ENCODE data around the gene HRK. TPM values are rescaled to one million over a fixed set of nuclear protein-coding genes. Genes with fewer than 3 reads are reported as not detected.

The HRK gene
- total and polyA plus RNA-seq, 3 experiments from 2014 or later, result not detected

- no peaks in the 10 kb centered on the region for H3K36me3 Mint-ChIP-seq
- H3K4me3 Mint-ChIP-seq, result no peak overlapping the region
- H3K4me1 Mint-ChIP-seq, result peaks cover 9 to 13% (median 11%) of the 10 kb centered on the region in 3 donors
- Histone ChIP-seq H3K4me3 (ENCODE audit: low read length) (no peak overlapping the region), H3K36me3 (ENCODE audit: insufficient read depth, low read length) (no peaks in the 10 kb centered on the region), H3K4me1 (ENCODE audit: insufficient read depth, low read length) (peaks cover 11% of the 10 kb centered on the region), H3K27ac (ENCODE audit: low read depth, low read length) (no peak overlapping the region), H3K27me3 (ENCODE audit: insufficient read depth, low read length, poor library complexity, severe bottlenecking) (peaks cover 14% of the 10 kb centered on the region), H3K9me3 (ENCODE audit: low read length) (no peaks in the 10 kb centered on the region)
- ChIA-PET CTCF (no interaction called here), POLR2A (no interaction called here)
- H3K27ac Mint-ChIP-seq, result no peak overlapping the region
- H3K27me3 Mint-ChIP-seq, result peaks cover 39 to 62% of the 10 kb centered on the region in 2 donors
- peaks cover 0 to 13% (median 5%) of the 10 kb centered on the region in 5 donors for H3K9me3 Mint-ChIP-seq
- DNase-seq, result no peak
Measured at GRCh38 chr12:116874324-116874995, 6.8 kb downstream of the HRK start.

- Mint-ChIP-seq H3K4me1 (no peaks in the 10 kb centered on the region), H3K36me3 (no peaks in the 10 kb centered on the region), H3K4me3 (no peak overlapping the region), H3K27me3 (peaks cover 17 to 26% of the 10 kb centered on the region in 2 donors), H3K27ac (no peak overlapping the region), H3K9me3 (peaks cover 0 to 13% (median 4%) of the 10 kb centered on the region in 5 donors)
- Histone ChIP-seq H3K4me1 (ENCODE audit: insufficient read depth, low read length) (no peaks in the 10 kb centered on the region), H3K4me3 (ENCODE audit: low read length) (no peak overlapping the region), H3K27me3 (ENCODE audit: insufficient read depth, low read length, poor library complexity, severe bottlenecking) (no peaks in the 10 kb centered on the region), H3K36me3 (ENCODE audit: insufficient read depth, low read length) (no peaks in the 10 kb centered on the region), H3K9me3 (ENCODE audit: low read length) (no peaks in the 10 kb centered on the region), H3K27ac (ENCODE audit: low read depth, low read length) (no peak overlapping the region)
- ChIA-PET CTCF (no interaction called here), POLR2A (no interaction called here)
- DNase-seq, result no peak
Measured at GRCh38 chr12:116870306-116870705, 10.9 kb downstream of the HRK start.

GRCh38 chr12:116867523-116867922 is 13.7 kb downstream of the HRK start:
- H3K4me3 ChIP-seq (ENCODE audit: low read length), result no peak overlapping the region
- Mint-ChIP-seq H3K4me1 (no peaks in the 10 kb centered on the region), H3K27ac (no peak overlapping the region), H3K9me3 (no peaks in the 10 kb centered on the region), H3K36me3 (no peaks in the 10 kb centered on the region), H3K27me3 (peaks cover 6 to 20% of the 10 kb centered on the region in 2 donors), H3K4me3 (no peak overlapping the region)
- H3K36me3 ChIP-seq (ENCODE audit: insufficient read depth, low read length), result no peaks in the 10 kb centered on the region
- ChIA-PET POLR2A (no interaction called here), CTCF (no interaction called here)
- DNase-seq, result no peak
- no peaks in the 10 kb centered on the region for H3K27me3 ChIP-seq (ENCODE audit: insufficient read depth, low read length, poor library complexity, severe bottlenecking)
- H3K27ac ChIP-seq (ENCODE audit: low read depth, low read length), result no peak overlapping the region
- H3K9me3 ChIP-seq (ENCODE audit: low read length), result no peaks in the 10 kb centered on the region
- H3K4me1 ChIP-seq (ENCODE audit: insufficient read depth, low read length), result no peaks in the 10 kb centered on the region

GRCh38 chr12:116864371-116865160 is 16.7 kb downstream of the HRK start:
- H3K27me3 Mint-ChIP-seq, result peaks cover 13 to 33% of the 10 kb centered on the region in 2 donors
- no peaks in the 10 kb centered on the region for H3K9me3 ChIP-seq (ENCODE audit: low read length)
- POLR2A ChIA-PET, result no interaction called here
- H3K9me3 Mint-ChIP-seq, result no peaks in the 10 kb centered on the region
- no peak overlapping the region for H3K27ac Mint-ChIP-seq
- H3K27ac ChIP-seq (ENCODE audit: low read depth, low read length), result no peak overlapping the region
- H3K27me3 ChIP-seq (ENCODE audit: insufficient read depth, low read length, poor library complexity, severe bottlenecking), result no peaks in the 10 kb centered on the region
- CTCF ChIA-PET, result no interaction called here
- H3K4me1 ChIP-seq (ENCODE audit: insufficient read depth, low read length), result peaks cover 5% of the 10 kb centered on the region
- no peaks in the 10 kb centered on the region for H3K36me3 ChIP-seq (ENCODE audit: insufficient read depth, low read length)
- no peak for DNase-seq
- no peak overlapping the region for H3K4me3 Mint-ChIP-seq
- H3K4me3 ChIP-seq (ENCODE audit: low read length), result no peak overlapping the region
- peaks cover 0 to 17% (median 13%) of the 10 kb centered on the region in 3 donors for H3K4me1 Mint-ChIP-seq
- no peaks in the 10 kb centered on the region for H3K36me3 Mint-ChIP-seq

GRCh38 chr12:116863275-116863767 is 17.9 kb downstream of the HRK start:
- H3K4me1 Mint-ChIP-seq, result peaks cover 0 to 22% (median 13%) of the 10 kb centered on the region in 3 donors
- H3K27ac Mint-ChIP-seq, result no peak overlapping the region
- Histone ChIP-seq H3K9me3 (ENCODE audit: low read length) (no peaks in the 10 kb centered on the region), H3K27me3 (ENCODE audit: insufficient read depth, low read length, poor library complexity, severe bottlenecking) (no peaks in the 10 kb centered on the region), H3K4me3 (ENCODE audit: low read length) (no peak overlapping the region), H3K4me1 (ENCODE audit: insufficient read depth, low read length) (peaks cover 5% of the 10 kb centered on the region), H3K27ac (ENCODE audit: low read depth, low read length) (no peak overlapping the region), H3K36me3 (ENCODE audit: insufficient read depth, low read length) (no peaks in the 10 kb centered on the region)
- H3K4me3 Mint-ChIP-seq, result peak overlapping the region in 1 of 7 donors; percentile 48
- ChIA-PET POLR2A (no interaction called here), CTCF (no interaction called here)
- H3K36me3 Mint-ChIP-seq, result no peaks in the 10 kb centered on the region
- no peak for DNase-seq
- H3K27me3 Mint-ChIP-seq, result peaks cover 13 to 40% of the 10 kb centered on the region in 2 donors
- no peaks in the 10 kb centered on the region for H3K9me3 Mint-ChIP-seq

- Mint-ChIP-seq H3K4me1 (peaks cover 0 to 22% (median 13%) of the 10 kb centered on the region in 3 donors), H3K27me3 (peaks cover 22 to 51% of the 10 kb centered on the region in 2 donors), H3K36me3 (no peaks in the 10 kb centered on the region), H3K4me3 (no peak overlapping the region), H3K9me3 (peaks cover 0 to 3% (median 0%) of the 10 kb centered on the region in 5 donors), H3K27ac (no peak overlapping the region)
- Histone ChIP-seq H3K4me3 (ENCODE audit: low read length) (no peak overlapping the region), H3K4me1 (ENCODE audit: insufficient read depth, low read length) (peaks cover 5% of the 10 kb centered on the region), H3K27me3 (ENCODE audit: insufficient read depth, low read length, poor library complexity, severe bottlenecking) (no peaks in the 10 kb centered on the region), H3K36me3 (ENCODE audit: insufficient read depth, low read length) (no peaks in the 10 kb centered on the region), H3K27ac (ENCODE audit: low read depth, low read length) (no peak overlapping the region), H3K9me3 (ENCODE audit: low read length) (no peaks in the 10 kb centered on the region)
- ChIA-PET POLR2A (no interaction called here), CTCF (no interaction called here)
- DNase-seq, result no peak
Measured at GRCh38 chr12:116862167-116862566, 19.1 kb downstream of the HRK start.

- POLR2A ChIA-PET, result no interaction called here
- H3K36me3 Mint-ChIP-seq, result no peaks in the 10 kb centered on the region
Measured at GRCh38 chr12:116861320-116861719, 19.9 kb downstream of the HRK start.

GRCh38 chr12:116860263-116860662 is 21.0 kb downstream of the HRK start:
- Histone ChIP-seq H3K4me1 (ENCODE audit: insufficient read depth, low read length) (peaks cover 5% of the 10 kb centered on the region), H3K27ac (ENCODE audit: low read depth, low read length) (no peak overlapping the region), H3K4me3 (ENCODE audit: low read length) (no peak overlapping the region), H3K27me3 (ENCODE audit: insufficient read depth, low read length, poor library complexity, severe bottlenecking) (no peaks in the 10 kb centered on the region), H3K36me3 (ENCODE audit: insufficient read depth, low read length) (no peaks in the 10 kb centered on the region), H3K9me3 (ENCODE audit: low read length) (no peaks in the 10 kb centered on the region)
- DNase-seq, result no peak
- H3K9me3 Mint-ChIP-seq, result peaks cover 0 to 6% (median 0%) of the 10 kb centered on the region in 5 donors
- H3K36me3 Mint-ChIP-seq, result no peaks in the 10 kb centered on the region
- H3K4me3 Mint-ChIP-seq, result no peak overlapping the region
- ChIA-PET CTCF (no interaction called here), POLR2A (no interaction called here)
- no peak overlapping the region for H3K27ac Mint-ChIP-seq
- peaks cover 28 to 67% of the 10 kb centered on the region in 2 donors for H3K27me3 Mint-ChIP-seq
- peaks cover 0 to 22% (median 13%) of the 10 kb centered on the region in 3 donors for H3K4me1 Mint-ChIP-seq

More at GRCh38 chr12:116861320-116861719, 19.9 kb downstream of the HRK start:
- Histone ChIP-seq H3K36me3 (ENCODE audit: insufficient read depth, low read length) (no peaks in the 10 kb centered on the region), H3K27ac (ENCODE audit: low read depth, low read length) (no peak overlapping the region), H3K4me1 (ENCODE audit: insufficient read depth, low read length) (peaks cover 5% of the 10 kb centered on the region), H3K9me3 (ENCODE audit: low read length) (no peaks in the 10 kb centered on the region), H3K27me3 (ENCODE audit: insufficient read depth, low read length, poor library complexity, severe bottlenecking) (no peaks in the 10 kb centered on the region), H3K4me3 (ENCODE audit: low read length) (no peak overlapping the region)
- Mint-ChIP-seq H3K4me3 (no peak overlapping the region), H3K9me3 (peaks cover 0 to 3% (median 0%) of the 10 kb centered on the region in 5 donors), H3K4me1 (peaks cover 0 to 22% (median 13%) of the 10 kb centered on the region in 3 donors), H3K27ac (peak overlapping the region in 1 of 8 donors; percentile 91), H3K27me3 (peaks cover 24 to 60% of the 10 kb centered on the region in 2 donors)
- peak in 3 of 5 donors; percentile 15 to 55 (median 29) for DNase-seq
- CTCF ChIA-PET, result no interaction called here
